KOPT-K1 (cell line): ENCODE data around the gene CDK5.
A peak's percentile ranks its signal among the peaks of the same experiment; 100 is the strongest.

Source experiments
- H3K27ac ChIP-seq: fragments of 200-600 bp; sonication (generic); 2 replicates; pipeline ENCODE4 v1.5.1; 2016; ENCODE audit warnings: antibody characterized with exemption, mild to moderate bottlenecking, low read depth, low read length; ENCODE audit not compliant: poor library complexity, severe bottlenecking
- H3K36me3 ChIP-seq: fragments of 200-600 bp; sonication (generic); 2 replicates; pipeline ENCODE4 v1.5.1; 2017; ENCODE audit warnings: antibody characterized with exemption, mild to moderate bottlenecking, low read length, moderate library complexity; ENCODE audit not compliant: insufficient read depth
- H3K9me3 ChIP-seq: fragments of 200-600 bp; sonication (generic); 2 replicates; pipeline ENCODE4 v1.5.1; 2017; ENCODE audit warnings: antibody characterized with exemption, low read length, mild to moderate bottlenecking; ENCODE audit not compliant: insufficient read depth, poor library complexity, severe bottlenecking

The CDK5 gene

GRCh38 chr7:151089893-151090730, 32.4 kb upstream of the CDK5 start:
- no peaks in the 10 kb centered on the region for H3K36me3 ChIP-seq
- H3K27ac ChIP-seq, result no peak overlapping the region
- no peaks in the 10 kb centered on the region for H3K9me3 ChIP-seq

- Histone ChIP-seq H3K27ac (no peak overlapping the region), H3K9me3 (no peaks in the 10 kb centered on the region), H3K36me3 (no peaks in the 10 kb centered on the region)
Measured at GRCh38 chr7:151088856-151089699, 31.4 kb upstream of the CDK5 start.

GRCh38 chr7:151088019-151088855, 30.5 kb upstream of the CDK5 start:
- no peaks in the 10 kb centered on the region for H3K9me3 ChIP-seq
- H3K27ac ChIP-seq, result no peak overlapping the region
- H3K36me3 ChIP-seq, result no peaks in the 10 kb centered on the region

GRCh38 chr7:151087245-151088018, 29.7 kb upstream of the CDK5 start:
- Histone ChIP-seq H3K27ac (no peak overlapping the region), H3K9me3 (no peaks in the 10 kb centered on the region), H3K36me3 (no peaks in the 10 kb centered on the region)

GRCh38 chr7:151086802-151087244, 29.1 kb upstream of the CDK5 start:
- Histone ChIP-seq H3K9me3 (no peaks in the 10 kb centered on the region), H3K27ac (no peak overlapping the region), H3K36me3 (no peaks in the 10 kb centered on the region)

- H3K27ac ChIP-seq, result no peak within 1 kb of the TSS
- H3K36me3 ChIP-seq, result no peaks in the 10 kb centered on the region
- H3K9me3 ChIP-seq, result no peaks in the 10 kb centered on the region
Measured at GRCh38 chr7:151085691-151086620, 28.3 kb upstream of the CDK5 start, which contains the start of gene AGAP3. Gene AGAP3, plus strand, starts transcription at chr7:151086475. Its CDS starts 267 bp downstream, at chr7:151086742.

GRCh38 chr7:151085329-151085690, 27.6 kb upstream of the CDK5 start:
- no peaks in the 10 kb centered on the region for H3K9me3 ChIP-seq
- no peak overlapping the region for H3K27ac ChIP-seq
- no peaks in the 10 kb centered on the region for H3K36me3 ChIP-seq

- Histone ChIP-seq H3K36me3 (peaks cover 6% of the 10 kb centered on the region; the same call in 1 of the 2 replicates), H3K27ac (no peak overlapping the region), H3K9me3 (no peaks in the 10 kb centered on the region)
Measured at GRCh38 chr7:151083824-151084160, 26.1 kb upstream of the CDK5 start.

GRCh38 chr7:151083071-151083823, 25.6 kb upstream of the CDK5 start, which contains the start of gene TMUB1:
Gene TMUB1, minus strand, starts transcription at chr7:151083493. Its CDS starts 930 bp downstream, at chr7:151082563.
- Histone ChIP-seq H3K9me3 (no peaks in the 10 kb centered on the region), H3K27ac (peak within 1 kb of the TSS; percentile 71), H3K36me3 (peaks cover 9% of the 10 kb centered on the region; the same call in 1 of the 2 replicates)

GRCh38 chr7:151082141-151083070, 24.7 kb upstream of the CDK5 start:
- H3K36me3 ChIP-seq, result peaks cover 18% of the 10 kb centered on the region; the same call in 1 of the 2 replicates
- H3K27ac ChIP-seq, result peak overlapping the region; percentile 71
- H3K9me3 ChIP-seq, result no peaks in the 10 kb centered on the region

GRCh38 chr7:151081170-151082101, 23.7 kb upstream of the CDK5 start:
- Histone ChIP-seq H3K9me3 (no peaks in the 10 kb centered on the region), H3K27ac (peak overlapping the region; percentile 82), H3K36me3 (peaks cover 28% of the 10 kb centered on the region)
